ENCODE data around the gene ZNF837. TPM values are rescaled to one million over a fixed set of nuclear protein-coding genes. Genes with fewer than 3 reads are reported as not detected.

The ZNF837 gene
- total RNA-seq, 1 donor from 2014 or later, result 1.4 TPM

DNA sequence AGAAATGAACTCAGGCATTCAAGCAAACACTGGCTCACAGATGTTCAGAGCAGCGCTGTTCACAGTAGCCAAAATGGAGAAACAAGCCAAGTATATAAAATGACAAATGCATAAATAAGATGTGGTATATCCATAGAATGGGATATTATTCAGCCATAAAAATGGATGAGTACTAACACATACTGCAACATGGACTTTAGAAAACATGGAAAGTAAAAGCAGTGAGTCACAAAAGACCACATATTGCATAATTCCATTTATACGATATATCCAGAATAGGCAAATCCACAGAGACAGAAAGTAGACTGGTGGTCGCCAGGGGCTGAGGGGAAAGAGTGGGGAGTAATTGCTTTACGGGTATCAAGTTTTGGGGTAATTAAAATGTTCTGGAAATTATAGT is 6.6 kb downstream of the ZNF837 start:
- Histone ChIP-seq H3K4me2 (no peak overlapping the region), H2AFZ (replicated peaks) (no peak overlapping the region), H3K4me3 (no peak overlapping the region), H3F3A (ENCODE audit: low read depth) (peaks cover 3% of the 10 kb centered on the region), H4K20me1 (ENCODE audit: low read depth) (no peaks in the 10 kb centered on the region), H3K9me3 (ENCODE audit: low read depth) (no peaks in the 10 kb centered on the region), H3K79me2 (ENCODE audit: low read depth) (peaks cover 2% of the 10 kb centered on the region), H3K27me3 (no peaks in the 10 kb centered on the region), H3K27ac (no peak overlapping the region), H3K36me3 (no peaks in the 10 kb centered on the region), H3K4me1 (no peaks in the 10 kb centered on the region), H3K9ac (no peak overlapping the region)
- Mint-ChIP-seq H3K4me3 (no peak overlapping the region), H3K36me3 (peaks cover 5% of the 10 kb centered on the region), H3K27ac (no peak overlapping the region), H3K4me1 (peaks cover 3% of the 10 kb centered on the region), H3K9me3 (no peaks in the 10 kb centered on the region), H3K27me3 (ENCODE audit: insufficient read depth, low read depth) (peaks cover 4% of the 10 kb centered on the region)
- no peak for DNase-seq (ENCODE audit: low spot score)
- TF ChIP-seq EZH2phosphoT487 (IDR thresholded peaks at IDR 0.05) (no peak), EZH2 (IDR thresholded peaks at IDR 0.05) (no peak)
- TF ChIP-seq, protein P1, sequence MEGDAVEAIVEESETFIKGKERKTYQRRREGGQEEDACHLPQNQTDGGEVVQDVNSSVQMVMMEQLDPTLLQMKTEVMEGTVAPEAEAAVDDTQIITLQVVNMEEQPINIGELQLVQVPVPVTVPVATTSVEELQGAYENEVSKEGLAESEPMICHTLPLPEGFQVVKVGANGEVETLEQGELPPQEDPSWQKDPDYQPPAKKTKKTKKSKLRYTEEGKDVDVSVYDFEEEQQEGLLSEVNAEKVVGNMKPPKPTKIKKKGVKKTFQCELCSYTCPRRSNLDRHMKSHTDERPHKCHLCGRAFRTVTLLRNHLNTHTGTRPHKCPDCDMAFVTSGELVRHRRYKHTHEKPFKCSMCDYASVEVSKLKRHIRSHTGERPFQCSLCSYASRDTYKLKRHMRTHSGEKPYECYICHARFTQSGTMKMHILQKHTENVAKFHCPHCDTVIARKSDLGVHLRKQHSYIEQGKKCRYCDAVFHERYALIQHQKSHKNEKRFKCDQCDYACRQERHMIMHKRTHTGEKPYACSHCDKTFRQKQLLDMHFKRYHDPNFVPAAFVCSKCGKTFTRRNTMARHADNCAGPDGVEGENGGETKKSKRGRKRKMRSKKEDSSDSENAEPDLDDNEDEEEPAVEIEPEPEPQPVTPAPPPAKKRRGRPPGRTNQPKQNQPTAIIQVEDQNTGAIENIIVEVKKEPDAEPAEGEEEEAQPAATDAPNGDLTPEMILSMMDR (IDR thresholded peaks at IDR 0.05), result no peak

DNA sequence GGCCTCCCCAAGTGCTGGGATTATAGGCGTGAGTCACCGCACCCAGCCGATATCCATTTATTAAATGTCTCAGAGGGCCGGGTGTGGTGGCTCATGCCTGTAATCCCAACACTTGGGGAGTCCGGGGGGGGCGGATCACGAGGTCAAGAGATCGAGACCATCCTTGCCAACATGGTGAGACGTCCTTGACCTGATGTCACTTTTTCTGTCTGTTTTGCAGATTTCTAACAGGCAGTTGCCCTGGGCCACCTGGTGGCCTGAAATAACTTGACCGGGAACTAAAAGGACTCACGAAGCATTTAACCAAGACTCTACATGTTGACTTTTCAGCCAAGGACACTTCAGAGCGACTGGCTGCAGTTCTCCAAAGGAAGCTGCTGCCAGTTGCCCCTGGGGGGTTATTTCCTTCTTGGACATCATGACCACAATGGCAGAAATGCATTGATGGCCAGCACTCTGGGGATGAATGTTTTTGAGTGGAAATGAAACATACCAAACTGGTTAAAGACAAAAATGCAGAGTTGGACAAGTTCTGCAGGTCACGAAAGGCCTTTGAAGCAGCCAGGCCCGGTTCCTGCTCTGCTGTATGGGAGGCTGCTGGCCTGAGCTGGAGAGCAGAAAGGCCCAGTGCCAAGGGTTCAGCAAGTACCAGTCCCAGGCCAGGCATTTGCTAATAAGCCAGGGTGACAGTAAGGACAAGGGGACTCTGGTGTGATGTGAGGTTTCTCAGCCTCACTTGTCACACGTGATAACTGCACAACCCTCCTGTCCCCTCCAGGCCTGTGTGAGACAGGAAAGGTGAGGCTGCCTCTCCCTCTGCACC is 8.3 kb downstream of the ZNF837 start:
- H3K27ac ChIP-seq, result no peak overlapping the region
- no peak overlapping the region for H3K27ac Mint-ChIP-seq
- no peak for DNase-seq (ENCODE audit: low spot score)

GRCh38 chr19:58368561-58369360 is 12.1 kb downstream of the ZNF837 start:
- Histone ChIP-seq H3K27me3 (no peaks in the 10 kb centered on the region), H2AFZ (replicated peaks) (no peak overlapping the region), H3K79me2 (ENCODE audit: low read depth) (no peaks in the 10 kb centered on the region), H3K27ac (no peak overlapping the region), H3K4me3 (no peak overlapping the region), H3F3A (ENCODE audit: low read depth) (peaks cover 3% of the 10 kb centered on the region), H3K9me3 (ENCODE audit: low read depth) (no peaks in the 10 kb centered on the region), H3K4me2 (no peak overlapping the region), H3K36me3 (no peaks in the 10 kb centered on the region), H3K4me1 (no peaks in the 10 kb centered on the region), H3K9ac (no peak overlapping the region), H4K20me1 (ENCODE audit: low read depth) (no peaks in the 10 kb centered on the region)
- no peak for DNase-seq (ENCODE audit: low spot score)
- peaks cover 4% of the 10 kb centered on the region for H3K27me3 Mint-ChIP-seq (ENCODE audit: insufficient read depth, low read depth)
- no peaks in the 10 kb centered on the region for H3K9me3 Mint-ChIP-seq
- H3K4me3 Mint-ChIP-seq, result no peak overlapping the region
- peaks cover 3% of the 10 kb centered on the region for H3K4me1 Mint-ChIP-seq
- no peak overlapping the region for H3K27ac Mint-ChIP-seq
- H3K36me3 Mint-ChIP-seq, result peaks cover 10% of the 10 kb centered on the region
- TF ChIP-seq EZH2phosphoT487 (IDR thresholded peaks at IDR 0.05), result no peak
- no peak for TF ChIP-seq EZH2 (IDR thresholded peaks at IDR 0.05)
- TF ChIP-seq, protein P1 (IDR thresholded peaks at IDR 0.05), result no peak

More for the DNA sequence above, 8.3 kb downstream of the ZNF837 start:
- no peak overlapping the region for H3K4me3 ChIP-seq
- Mint-ChIP-seq H3K36me3 (peaks cover 5% of the 10 kb centered on the region), H3K9me3 (no peaks in the 10 kb centered on the region), H3K4me3 (no peak overlapping the region), H3K4me1 (no peaks in the 10 kb centered on the region), H3K27me3 (ENCODE audit: insufficient read depth, low read depth) (peaks cover 4% of the 10 kb centered on the region)
- no peak overlapping the region for H2AFZ ChIP-seq (replicated peaks)
- no peaks in the 10 kb centered on the region for H3K36me3 ChIP-seq
- no peak overlapping the region for H3K4me2 ChIP-seq
- TF ChIP-seq, protein P1 (IDR thresholded peaks at IDR 0.05), result no peak
- TF ChIP-seq EZH2phosphoT487 (IDR thresholded peaks at IDR 0.05) (no peak), EZH2 (IDR thresholded peaks at IDR 0.05) (no peak)
- H4K20me1 ChIP-seq (ENCODE audit: low read depth), result no peaks in the 10 kb centered on the region
- H3F3A ChIP-seq (ENCODE audit: low read depth), result peaks cover 3% of the 10 kb centered on the region
- H3K27me3 ChIP-seq, result no peaks in the 10 kb centered on the region
- no peaks in the 10 kb centered on the region for H3K4me1 ChIP-seq
- no peak overlapping the region for H3K9ac ChIP-seq
- H3K9me3 ChIP-seq (ENCODE audit: low read depth), result no peaks in the 10 kb centered on the region
- no peaks in the 10 kb centered on the region for H3K79me2 ChIP-seq (ENCODE audit: low read depth)
